ENCODE measurements around the gene GCH1.

DNA sequence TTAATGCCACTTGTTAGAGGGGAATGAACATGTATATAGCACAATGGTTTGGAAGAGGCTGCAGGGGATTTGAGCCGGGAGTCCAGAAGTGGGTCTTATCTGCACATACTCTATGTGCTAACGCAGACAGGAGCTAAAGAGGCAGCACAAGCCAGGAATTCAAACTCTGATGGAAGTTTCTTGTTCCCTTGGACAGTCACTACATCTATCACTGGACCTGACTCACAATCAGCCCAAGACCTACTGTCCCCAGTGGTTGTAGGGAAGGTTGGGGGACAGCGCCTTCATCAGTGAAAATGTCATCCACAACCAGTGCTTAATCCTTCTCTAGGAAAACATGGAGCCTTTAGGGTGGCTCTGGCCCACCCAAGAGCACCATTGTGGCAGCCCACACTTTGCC is 107.8 kb downstream of the GCH1 start:
- TF ChIP-seq SP1 (IDR thresholded peaks at IDR 0.05; ENCODE audit: low read depth) (no peak), POLR2AphosphoS5 (IDR thresholded peaks at IDR 0.05; ENCODE audit: low read depth, low read length) (no peak), RAD21 (IDR thresholded peaks at IDR 0.05; ENCODE audit: low read depth) (no peak), EZH2 (IDR thresholded peaks at IDR 0.05) (no peak), SRF (IDR thresholded peaks at IDR 0.05; ENCODE audit: low read depth) (no peak), ELF1 (IDR thresholded peaks at IDR 0.05; ENCODE audit: borderline replicate concordance, low read depth) (no peak), EZH2phosphoT487 (IDR thresholded peaks at IDR 0.05; ENCODE audit: borderline replicate concordance) (no peak), YY1 (IDR thresholded peaks at IDR 0.05; ENCODE audit: extremely low read depth, insufficient replicate concordance, low read depth, low read length) (no peak), POLR2A (IDR thresholded peaks at IDR 0.05; ENCODE audit: borderline replicate concordance, extremely low read depth, insufficient read depth, insufficient read length) (no peak)
- TF ChIP-seq, protein P1, sequence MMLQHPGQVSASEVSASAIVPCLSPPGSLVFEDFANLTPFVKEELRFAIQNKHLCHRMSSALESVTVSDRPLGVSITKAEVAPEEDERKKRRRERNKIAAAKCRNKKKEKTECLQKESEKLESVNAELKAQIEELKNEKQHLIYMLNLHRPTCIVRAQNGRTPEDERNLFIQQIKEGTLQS (IDR thresholded peaks at IDR 0.05) = no peak
- TF ChIP-seq, protein P2, sequence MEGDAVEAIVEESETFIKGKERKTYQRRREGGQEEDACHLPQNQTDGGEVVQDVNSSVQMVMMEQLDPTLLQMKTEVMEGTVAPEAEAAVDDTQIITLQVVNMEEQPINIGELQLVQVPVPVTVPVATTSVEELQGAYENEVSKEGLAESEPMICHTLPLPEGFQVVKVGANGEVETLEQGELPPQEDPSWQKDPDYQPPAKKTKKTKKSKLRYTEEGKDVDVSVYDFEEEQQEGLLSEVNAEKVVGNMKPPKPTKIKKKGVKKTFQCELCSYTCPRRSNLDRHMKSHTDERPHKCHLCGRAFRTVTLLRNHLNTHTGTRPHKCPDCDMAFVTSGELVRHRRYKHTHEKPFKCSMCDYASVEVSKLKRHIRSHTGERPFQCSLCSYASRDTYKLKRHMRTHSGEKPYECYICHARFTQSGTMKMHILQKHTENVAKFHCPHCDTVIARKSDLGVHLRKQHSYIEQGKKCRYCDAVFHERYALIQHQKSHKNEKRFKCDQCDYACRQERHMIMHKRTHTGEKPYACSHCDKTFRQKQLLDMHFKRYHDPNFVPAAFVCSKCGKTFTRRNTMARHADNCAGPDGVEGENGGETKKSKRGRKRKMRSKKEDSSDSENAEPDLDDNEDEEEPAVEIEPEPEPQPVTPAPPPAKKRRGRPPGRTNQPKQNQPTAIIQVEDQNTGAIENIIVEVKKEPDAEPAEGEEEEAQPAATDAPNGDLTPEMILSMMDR (IDR thresholded peaks at IDR 0.05 in 2 of 3, conservative IDR thresholded peaks at IDR 0.05 in 1 of 3; ENCODE audit: borderline replicate concordance in 1 of 3, insufficient read depth in 1 of 3, low read depth in 2 of 3, low read length in 2 of 3) = no peak
- TF ChIP-seq, protein P3, sequence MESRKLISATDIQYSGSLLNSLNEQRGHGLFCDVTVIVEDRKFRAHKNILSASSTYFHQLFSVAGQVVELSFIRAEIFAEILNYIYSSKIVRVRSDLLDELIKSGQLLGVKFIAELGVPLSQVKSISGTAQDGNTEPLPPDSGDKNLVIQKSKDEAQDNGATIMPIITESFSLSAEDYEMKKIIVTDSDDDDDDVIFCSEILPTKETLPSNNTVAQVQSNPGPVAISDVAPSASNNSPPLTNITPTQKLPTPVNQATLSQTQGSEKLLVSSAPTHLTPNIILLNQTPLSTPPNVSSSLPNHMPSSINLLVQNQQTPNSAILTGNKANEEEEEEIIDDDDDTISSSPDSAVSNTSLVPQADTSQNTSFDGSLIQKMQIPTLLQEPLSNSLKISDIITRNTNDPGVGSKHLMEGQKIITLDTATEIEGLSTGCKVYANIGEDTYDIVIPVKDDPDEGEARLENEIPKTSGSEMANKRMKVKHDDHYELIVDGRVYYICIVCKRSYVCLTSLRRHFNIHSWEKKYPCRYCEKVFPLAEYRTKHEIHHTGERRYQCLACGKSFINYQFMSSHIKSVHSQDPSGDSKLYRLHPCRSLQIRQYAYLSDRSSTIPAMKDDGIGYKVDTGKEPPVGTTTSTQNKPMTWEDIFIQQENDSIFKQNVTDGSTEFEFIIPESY (IDR thresholded peaks at IDR 0.05; ENCODE audit: extremely low read depth, insufficient replicate concordance, low read length) = no peak
- TF ChIP-seq, protein P4, sequence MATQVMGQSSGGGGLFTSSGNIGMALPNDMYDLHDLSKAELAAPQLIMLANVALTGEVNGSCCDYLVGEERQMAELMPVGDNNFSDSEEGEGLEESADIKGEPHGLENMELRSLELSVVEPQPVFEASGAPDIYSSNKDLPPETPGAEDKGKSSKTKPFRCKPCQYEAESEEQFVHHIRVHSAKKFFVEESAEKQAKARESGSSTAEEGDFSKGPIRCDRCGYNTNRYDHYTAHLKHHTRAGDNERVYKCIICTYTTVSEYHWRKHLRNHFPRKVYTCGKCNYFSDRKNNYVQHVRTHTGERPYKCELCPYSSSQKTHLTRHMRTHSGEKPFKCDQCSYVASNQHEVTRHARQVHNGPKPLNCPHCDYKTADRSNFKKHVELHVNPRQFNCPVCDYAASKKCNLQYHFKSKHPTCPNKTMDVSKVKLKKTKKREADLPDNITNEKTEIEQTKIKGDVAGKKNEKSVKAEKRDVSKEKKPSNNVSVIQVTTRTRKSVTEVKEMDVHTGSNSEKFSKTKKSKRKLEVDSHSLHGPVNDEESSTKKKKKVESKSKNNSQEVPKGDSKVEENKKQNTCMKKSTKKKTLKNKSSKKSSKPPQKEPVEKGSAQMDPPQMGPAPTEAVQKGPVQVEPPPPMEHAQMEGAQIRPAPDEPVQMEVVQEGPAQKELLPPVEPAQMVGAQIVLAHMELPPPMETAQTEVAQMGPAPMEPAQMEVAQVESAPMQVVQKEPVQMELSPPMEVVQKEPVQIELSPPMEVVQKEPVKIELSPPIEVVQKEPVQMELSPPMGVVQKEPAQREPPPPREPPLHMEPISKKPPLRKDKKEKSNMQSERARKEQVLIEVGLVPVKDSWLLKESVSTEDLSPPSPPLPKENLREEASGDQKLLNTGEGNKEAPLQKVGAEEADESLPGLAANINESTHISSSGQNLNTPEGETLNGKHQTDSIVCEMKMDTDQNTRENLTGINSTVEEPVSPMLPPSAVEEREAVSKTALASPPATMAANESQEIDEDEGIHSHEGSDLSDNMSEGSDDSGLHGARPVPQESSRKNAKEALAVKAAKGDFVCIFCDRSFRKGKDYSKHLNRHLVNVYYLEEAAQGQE (IDR thresholded peaks at IDR 0.05; ENCODE audit: low read depth) = no peak
- TF ChIP-seq, protein P5, sequence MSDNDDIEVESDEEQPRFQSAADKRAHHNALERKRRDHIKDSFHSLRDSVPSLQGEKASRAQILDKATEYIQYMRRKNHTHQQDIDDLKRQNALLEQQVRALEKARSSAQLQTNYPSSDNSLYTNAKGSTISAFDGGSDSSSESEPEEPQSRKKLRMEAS (IDR thresholded peaks at IDR 0.05) = no peak
